ENCODE measurements around the gene RTN1. TPM values are rescaled to one million over a fixed set of nuclear protein-coding genes. Genes with fewer than 3 reads are reported as not detected.

The RTN1 gene
- total RNA-seq, 1 donor from 2014 or later, result not detected

- Mint-ChIP-seq H3K36me3 (ENCODE audit: unreplicated experiment) (no peaks in the 10 kb centered on the region), H3K27me3 (ENCODE audit: unreplicated experiment) (peaks cover 44% of the 10 kb centered on the region), H3K4me1 (ENCODE audit: unreplicated experiment) (no peaks in the 10 kb centered on the region), H3K4me3 (ENCODE audit: unreplicated experiment) (no peak overlapping the region), H3K9me3 (ENCODE audit: unreplicated experiment) (no peaks in the 10 kb centered on the region), H3K27ac (ENCODE audit: unreplicated experiment) (no peak overlapping the region)
- no peak for DNase-seq (ENCODE audit: extremely low spot score, unreplicated experiment)
- TF ChIP-seq CTCF (IDR thresholded peaks at IDR 0.05), result no peak
Measured at GRCh38 chr14:59564366-59564765, 306.2 kb downstream of the RTN1 start.

DNA sequence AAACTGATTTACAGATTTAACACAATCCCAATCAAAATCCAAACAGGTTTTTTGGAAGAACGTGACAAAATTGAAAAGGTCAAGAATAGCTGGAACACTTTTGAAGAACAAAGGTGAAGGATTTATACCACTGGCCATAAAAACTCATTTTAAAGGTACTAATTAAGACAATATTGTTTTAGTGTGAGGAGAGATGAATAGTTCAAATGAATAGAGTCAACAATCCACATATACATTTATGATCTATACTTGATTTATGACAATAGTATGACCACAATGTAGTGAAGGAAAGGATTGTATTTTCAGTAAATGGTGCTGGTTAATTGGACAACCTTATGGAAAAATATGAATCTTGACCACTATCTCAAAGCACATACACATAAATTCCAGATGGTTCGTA is 323.3 kb downstream of the RTN1 start:
- Mint-ChIP-seq H3K27me3 (ENCODE audit: unreplicated experiment) (peaks cover 11% of the 10 kb centered on the region), H3K27ac (ENCODE audit: unreplicated experiment) (no peak overlapping the region), H3K9me3 (ENCODE audit: unreplicated experiment) (no peaks in the 10 kb centered on the region), H3K4me1 (ENCODE audit: unreplicated experiment) (no peaks in the 10 kb centered on the region), H3K4me3 (ENCODE audit: unreplicated experiment) (no peak overlapping the region), H3K36me3 (ENCODE audit: unreplicated experiment) (no peaks in the 10 kb centered on the region)
- TF ChIP-seq CTCF (IDR thresholded peaks at IDR 0.05), result no peak
- DNase-seq (ENCODE audit: extremely low spot score, unreplicated experiment), result no peak

Small RNA genes lying within 50 kb of the gene (microRNA-seq; reads per million reads assigned to microRNA genes)
- not detected for gene MIR5586 (ENCODE audit: unreplicated experiment)

Other genes with a start within 250 kb of the RTN1 start
- gene LRRC9, start 49.4 kb upstream of the RTN1 start, total RNA-seq, result not detected in 2 replicates
- 56.0 and 57.8 TPM in 2 replicates for gene PCNX4, start 221.1 kb upstream of the RTN1 start, total RNA-seq

All from osteocyte (in vitro differentiated cells).